Epithelial cell of esophagus (primary cell): ENCODE measurements around the gene ALOX15.
"Not testable (repeated sequence)": the region's sequence is repeated elsewhere in the genome, so short reads cannot be mapped to it uniquely, and the experiment has no call there.

Experiments
- DNase-seq: peaks from one replicate; pipeline ENCODE4 v3.0.0; 2010; ENCODE audit warnings: low read depth
- H3K4me3 ChIP-seq: 2 replicates; pipeline ENCODE4 v1.5.1; 2011; ENCODE audit warnings: mild to moderate bottlenecking, low read length, control low read depth
- TF ChIP-seq, protein P1 (sequence below): IDR thresholded peaks from 2 replicates; pipeline ENCODE4 v1.5.1; 2011; ENCODE audit warnings: low read depth, mild to moderate bottlenecking, low read length, control low read depth, inconsistent platforms; ENCODE audit not compliant: insufficient read depth; ENCODE audit errors: missing control alignments

ALOX15 gene, protein sequence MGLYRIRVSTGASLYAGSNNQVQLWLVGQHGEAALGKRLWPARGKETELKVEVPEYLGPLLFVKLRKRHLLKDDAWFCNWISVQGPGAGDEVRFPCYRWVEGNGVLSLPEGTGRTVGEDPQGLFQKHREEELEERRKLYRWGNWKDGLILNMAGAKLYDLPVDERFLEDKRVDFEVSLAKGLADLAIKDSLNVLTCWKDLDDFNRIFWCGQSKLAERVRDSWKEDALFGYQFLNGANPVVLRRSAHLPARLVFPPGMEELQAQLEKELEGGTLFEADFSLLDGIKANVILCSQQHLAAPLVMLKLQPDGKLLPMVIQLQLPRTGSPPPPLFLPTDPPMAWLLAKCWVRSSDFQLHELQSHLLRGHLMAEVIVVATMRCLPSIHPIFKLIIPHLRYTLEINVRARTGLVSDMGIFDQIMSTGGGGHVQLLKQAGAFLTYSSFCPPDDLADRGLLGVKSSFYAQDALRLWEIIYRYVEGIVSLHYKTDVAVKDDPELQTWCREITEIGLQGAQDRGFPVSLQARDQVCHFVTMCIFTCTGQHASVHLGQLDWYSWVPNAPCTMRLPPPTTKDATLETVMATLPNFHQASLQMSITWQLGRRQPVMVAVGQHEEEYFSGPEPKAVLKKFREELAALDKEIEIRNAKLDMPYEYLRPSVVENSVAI

DNA sequence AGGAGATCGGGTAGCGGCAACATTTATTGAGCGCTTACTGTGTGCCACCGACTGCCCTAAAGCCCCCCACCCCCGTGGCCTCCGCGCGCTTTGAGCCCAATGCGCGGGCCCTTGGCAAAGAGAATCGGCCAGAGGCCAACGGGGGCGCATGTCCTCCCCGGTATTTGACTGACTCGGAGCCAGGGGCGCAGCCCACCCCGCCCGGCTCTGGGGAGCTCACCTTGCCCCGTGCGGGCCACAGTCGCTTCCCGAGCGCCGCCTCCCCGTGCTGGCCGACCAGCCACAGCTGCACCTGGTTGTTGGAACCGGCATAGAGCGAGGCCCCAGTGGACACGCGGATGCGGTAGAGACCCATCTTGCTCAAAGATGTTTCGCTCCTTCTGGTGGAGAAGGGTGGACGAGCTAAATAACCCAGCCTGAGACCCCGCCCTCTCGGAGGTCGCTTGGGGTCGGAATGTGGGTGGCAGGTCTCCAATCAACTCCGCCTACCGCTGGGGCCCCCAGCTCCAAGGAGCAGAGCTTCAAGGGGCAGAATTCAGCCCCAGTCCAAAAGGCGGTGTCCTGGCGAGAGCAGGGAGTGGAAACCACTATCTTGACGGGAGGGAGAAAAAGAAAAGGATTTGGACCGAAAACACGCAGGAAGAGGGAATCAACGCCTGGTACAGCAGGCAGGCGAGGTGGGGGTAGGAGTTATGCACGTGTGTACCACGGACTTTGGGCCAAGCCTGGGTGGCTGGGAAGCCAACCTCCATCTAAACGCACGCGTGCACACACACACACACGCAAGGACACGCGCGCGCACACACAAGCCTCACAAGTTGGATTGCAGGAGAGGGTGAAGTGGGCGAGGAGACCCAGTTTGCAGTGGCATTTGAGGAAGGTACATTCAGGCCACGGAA is at the start of gene ALOX15:
TSS of gene ALOX15 (minus strand) at position 382 of the 899 bp plus-strand sequence. CDS start at position 355, 27 bp downstream.
- H3K4me3 ChIP-seq = no peak within 1 kb of the TSS
- no peak for DNase-seq
- TF ChIP-seq, protein P1, sequence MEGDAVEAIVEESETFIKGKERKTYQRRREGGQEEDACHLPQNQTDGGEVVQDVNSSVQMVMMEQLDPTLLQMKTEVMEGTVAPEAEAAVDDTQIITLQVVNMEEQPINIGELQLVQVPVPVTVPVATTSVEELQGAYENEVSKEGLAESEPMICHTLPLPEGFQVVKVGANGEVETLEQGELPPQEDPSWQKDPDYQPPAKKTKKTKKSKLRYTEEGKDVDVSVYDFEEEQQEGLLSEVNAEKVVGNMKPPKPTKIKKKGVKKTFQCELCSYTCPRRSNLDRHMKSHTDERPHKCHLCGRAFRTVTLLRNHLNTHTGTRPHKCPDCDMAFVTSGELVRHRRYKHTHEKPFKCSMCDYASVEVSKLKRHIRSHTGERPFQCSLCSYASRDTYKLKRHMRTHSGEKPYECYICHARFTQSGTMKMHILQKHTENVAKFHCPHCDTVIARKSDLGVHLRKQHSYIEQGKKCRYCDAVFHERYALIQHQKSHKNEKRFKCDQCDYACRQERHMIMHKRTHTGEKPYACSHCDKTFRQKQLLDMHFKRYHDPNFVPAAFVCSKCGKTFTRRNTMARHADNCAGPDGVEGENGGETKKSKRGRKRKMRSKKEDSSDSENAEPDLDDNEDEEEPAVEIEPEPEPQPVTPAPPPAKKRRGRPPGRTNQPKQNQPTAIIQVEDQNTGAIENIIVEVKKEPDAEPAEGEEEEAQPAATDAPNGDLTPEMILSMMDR = no peak

DNA sequence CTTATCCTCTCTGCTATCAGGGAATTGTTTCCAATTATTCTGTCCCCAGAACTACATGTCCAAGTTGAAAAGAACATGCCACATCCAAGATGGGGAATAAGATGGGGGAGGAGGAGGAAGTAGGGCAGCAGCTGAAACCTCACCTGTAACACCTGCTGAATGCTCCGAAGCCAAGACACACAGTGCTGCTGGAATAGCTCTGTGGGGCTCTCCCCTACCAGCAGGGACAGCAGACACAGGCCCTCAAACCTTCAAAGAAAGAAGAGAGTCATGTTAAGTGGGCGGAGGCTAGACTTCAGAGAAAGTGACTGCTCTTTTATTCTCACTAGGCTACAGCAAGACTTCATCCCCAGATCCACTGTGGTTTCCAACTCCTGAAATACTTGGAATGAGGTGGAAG is 49.3 kb upstream of the ALOX15 start:
- H3K4me3 ChIP-seq = no peak overlapping the region
- no peak for DNase-seq
- TF ChIP-seq, protein P1 = no peak

DNA sequence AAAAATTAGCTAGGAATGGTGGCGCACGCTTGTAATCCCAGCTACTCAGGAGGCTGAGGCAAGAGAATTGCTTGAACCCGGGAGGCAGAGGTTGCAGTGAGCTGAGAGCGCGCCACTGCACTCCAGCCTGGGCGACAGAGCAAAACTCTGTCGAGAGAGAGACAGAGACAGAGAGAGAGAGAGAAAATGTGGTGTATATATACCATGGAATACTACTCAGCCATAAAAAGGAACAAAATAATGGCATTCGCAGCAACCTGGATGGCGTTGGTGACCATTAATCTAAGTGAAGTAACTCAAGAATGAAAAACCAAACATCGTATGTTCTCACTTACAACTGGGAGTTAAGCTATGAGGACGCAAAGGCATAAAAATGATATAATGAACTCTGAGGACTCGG is 48.4 kb upstream of the ALOX15 start:
- H3K4me3 ChIP-seq, DNase-seq: not testable (repeated sequence)

DNA sequence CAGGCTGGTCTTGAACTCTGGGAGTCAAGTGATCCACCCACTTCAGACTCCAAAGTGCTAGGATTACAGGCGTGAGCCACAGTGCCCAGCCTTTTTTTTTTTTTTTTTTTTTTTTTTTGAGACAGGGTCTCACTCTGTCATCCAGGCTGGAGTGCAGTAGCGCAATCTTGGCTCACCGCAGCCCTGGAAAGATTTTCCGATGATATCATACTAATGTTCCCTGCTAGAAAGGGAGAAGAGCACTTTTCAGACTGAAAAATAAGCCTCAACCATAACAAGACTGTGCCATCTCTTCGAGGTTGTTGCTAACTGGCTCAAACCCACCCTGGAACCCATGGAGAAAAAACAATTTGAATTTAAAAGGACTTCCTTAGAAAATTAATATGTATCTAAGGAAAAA is 42.3 kb upstream of the ALOX15 start:
- not testable (repeated sequence) for DNase-seq, H3K4me3 ChIP-seq

DNA sequence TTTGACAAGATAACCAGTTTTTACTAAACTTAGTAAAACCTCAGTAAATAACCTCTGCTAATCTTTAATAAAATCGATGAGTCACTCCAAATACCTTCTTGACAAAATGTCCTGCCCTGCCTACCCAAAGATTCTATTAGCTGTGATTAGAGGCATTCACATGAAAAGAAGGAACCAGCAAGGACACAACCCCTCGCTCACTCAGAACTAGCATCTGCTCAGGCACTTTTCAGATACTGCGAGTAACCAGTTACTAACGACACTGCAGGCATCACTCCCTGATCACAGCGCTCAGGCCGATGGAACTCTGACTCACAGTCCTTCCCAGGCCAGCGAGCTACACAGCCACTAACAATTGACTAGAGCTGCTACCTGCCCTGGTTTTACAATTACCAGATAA is 38.2 kb upstream of the ALOX15 start:
- peak; percentile 81 for DNase-seq
- TF ChIP-seq, protein P1 = no peak
- no peak overlapping the region for H3K4me3 ChIP-seq

DNA sequence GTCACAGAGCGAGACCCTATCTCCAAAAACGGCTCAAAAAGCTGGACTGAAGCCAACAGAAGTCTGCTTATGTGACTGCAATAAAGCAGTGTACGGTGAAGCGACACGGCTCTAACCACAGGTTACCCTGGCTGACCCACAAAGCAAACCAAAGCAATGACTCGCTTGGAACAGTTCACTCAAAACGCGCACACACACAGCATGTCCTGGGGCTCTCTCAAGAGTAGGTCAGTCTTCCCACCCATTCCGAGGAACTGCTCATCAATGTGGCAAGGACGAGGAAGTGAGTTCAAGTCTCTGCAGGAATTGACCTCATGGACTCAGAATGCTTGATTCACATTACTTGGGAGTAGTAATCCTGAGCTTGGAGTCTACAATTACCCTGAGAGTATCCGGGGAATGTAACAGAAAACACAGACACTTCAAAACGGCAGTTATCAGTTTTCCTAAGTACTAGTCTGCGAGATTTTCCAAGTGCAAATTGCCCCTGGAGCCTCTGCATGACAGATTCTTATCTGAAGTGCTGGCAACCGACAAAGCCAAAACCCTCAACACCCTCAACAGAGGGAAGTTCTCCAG is 37.1 kb upstream of the ALOX15 start:
- DNase-seq = peak; percentile 92
- TF ChIP-seq, protein P1 = no peak
- no peak overlapping the region for H3K4me3 ChIP-seq

DNA sequence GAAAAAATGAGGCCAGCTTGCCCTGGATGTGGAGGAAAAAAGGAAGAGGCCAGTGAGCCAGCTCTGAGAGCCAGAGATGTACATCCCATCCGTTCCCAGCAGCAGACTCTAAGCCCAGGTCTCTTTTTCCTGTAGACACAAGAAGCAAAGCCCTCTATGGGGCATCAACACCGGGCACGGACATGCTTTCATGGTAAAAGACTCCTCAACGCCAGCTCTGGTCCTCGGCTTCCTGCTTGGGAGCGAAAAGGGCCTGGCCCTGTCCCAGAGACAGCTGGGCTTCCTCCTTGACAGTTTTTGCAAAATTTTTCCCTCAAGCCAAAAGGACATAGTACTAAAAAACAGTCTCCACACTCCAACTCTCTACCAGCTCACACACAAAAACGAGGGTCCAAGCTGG is 35.3 kb upstream of the ALOX15 start:
- H3K4me3 ChIP-seq = no peak overlapping the region
- TF ChIP-seq, protein P1 = no peak
- DNase-seq = no peak
